AG09309 (cell line): Measurements from ENCODE around the gene PACSIN3.
"Not testable (repeated sequence)": the region's sequence is repeated elsewhere in the genome, so short reads cannot be mapped to it uniquely, and the experiment has no call there.

Experiments
- DNase-seq: peaks from one replicate; pipeline ENCODE4 v3.0.0-alpha.2; 2010; ENCODE audit warnings: low read depth
- H3K4me3 ChIP-seq: 2 replicates; pipeline ENCODE4 v1.5.1; 2011; ENCODE audit warnings: mild to moderate bottlenecking, low read depth, low read length, moderate library complexity; ENCODE audit not compliant: control insufficient read depth
- TF ChIP-seq, protein P1 (sequence below): IDR thresholded peaks from 2 replicates; pipeline ENCODE4 v1.5.1; 2011; ENCODE audit warnings: mild to moderate bottlenecking, low read depth, low read length, inconsistent platforms; ENCODE audit not compliant: insufficient read depth, control insufficient read depth; ENCODE audit errors: missing control alignments

The PACSIN3 gene

GRCh38 chr11:47212938-47213337, 26.7 kb upstream of the PACSIN3 start:
- no peak for DNase-seq
- TF ChIP-seq, protein P1, sequence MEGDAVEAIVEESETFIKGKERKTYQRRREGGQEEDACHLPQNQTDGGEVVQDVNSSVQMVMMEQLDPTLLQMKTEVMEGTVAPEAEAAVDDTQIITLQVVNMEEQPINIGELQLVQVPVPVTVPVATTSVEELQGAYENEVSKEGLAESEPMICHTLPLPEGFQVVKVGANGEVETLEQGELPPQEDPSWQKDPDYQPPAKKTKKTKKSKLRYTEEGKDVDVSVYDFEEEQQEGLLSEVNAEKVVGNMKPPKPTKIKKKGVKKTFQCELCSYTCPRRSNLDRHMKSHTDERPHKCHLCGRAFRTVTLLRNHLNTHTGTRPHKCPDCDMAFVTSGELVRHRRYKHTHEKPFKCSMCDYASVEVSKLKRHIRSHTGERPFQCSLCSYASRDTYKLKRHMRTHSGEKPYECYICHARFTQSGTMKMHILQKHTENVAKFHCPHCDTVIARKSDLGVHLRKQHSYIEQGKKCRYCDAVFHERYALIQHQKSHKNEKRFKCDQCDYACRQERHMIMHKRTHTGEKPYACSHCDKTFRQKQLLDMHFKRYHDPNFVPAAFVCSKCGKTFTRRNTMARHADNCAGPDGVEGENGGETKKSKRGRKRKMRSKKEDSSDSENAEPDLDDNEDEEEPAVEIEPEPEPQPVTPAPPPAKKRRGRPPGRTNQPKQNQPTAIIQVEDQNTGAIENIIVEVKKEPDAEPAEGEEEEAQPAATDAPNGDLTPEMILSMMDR, result no peak

DNA sequence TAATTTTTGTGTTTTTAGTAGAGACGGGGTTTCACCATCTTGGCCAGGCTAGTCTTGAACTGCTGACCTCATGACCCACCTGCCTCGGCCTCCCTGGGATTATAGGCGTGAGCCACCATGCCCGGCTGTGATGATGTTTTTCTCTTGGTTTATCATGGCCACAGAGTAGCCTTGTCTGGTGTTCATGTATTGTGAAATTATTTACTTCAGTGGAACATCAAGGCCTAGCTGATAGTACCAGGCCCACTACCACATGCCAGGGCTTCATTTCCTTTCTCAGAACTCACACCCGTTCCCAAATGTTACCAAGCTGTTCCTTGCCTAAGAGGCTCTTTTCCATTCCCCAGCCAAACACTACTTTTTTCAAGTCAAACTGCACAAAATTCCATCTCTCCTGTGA, 22.4 kb upstream of the PACSIN3 start:
- no peak for DNase-seq
- TF ChIP-seq, protein P1, result no peak
- H3K4me3 ChIP-seq, result no peak overlapping the region

More at GRCh38 chr11:47212938-47213337, 26.7 kb upstream of the PACSIN3 start:
- H3K4me3 ChIP-seq, result no peak overlapping the region

DNA sequence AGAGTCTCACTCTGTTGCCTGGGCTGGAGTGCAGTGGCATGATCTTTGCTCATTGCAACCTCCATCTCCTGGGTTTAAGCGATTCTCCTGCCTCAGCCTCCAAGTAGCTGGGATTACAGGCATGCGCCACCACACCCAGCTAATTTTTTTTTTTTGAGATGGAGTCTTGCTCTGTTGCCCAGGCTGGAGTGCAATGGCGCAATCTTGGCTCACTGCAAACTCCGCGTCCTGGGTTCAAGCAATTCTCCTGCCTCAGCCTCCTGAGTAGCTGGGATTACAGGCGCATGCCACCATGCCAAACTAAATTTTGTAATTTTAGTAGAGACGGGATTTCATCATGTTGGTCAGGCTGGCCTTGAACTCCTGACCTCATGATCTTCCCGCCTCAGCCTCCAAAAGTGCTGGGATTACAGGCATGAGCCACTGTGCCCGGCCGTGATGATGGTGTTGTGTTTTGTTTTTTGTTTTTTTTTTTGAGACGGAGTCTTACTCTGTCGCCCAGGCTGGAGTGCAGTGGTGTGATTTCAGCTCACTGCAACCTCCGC, 21.8 kb upstream of the PACSIN3 start:
- not testable (repeated sequence) for H3K4me3 ChIP-seq, DNase-seq

- no peak for DNase-seq
- TF ChIP-seq, protein P1, result no peak
- no peak overlapping the region for H3K4me3 ChIP-seq
These were observed 21.2 kb upstream of the PACSIN3 start for GRCh38 chr11:47207459-47207858.

- DNase-seq, H3K4me3 ChIP-seq: not testable (repeated sequence)
These were observed 20.3 kb upstream of the PACSIN3 start for GRCh38 chr11:47206577-47206976.

- DNase-seq, result no peak
- TF ChIP-seq, protein P1, result no peak
- H3K4me3 ChIP-seq, result no peak overlapping the region
These were observed 18.4 kb upstream of the PACSIN3 start for GRCh38 chr11:47204637-47204989.

DNA sequence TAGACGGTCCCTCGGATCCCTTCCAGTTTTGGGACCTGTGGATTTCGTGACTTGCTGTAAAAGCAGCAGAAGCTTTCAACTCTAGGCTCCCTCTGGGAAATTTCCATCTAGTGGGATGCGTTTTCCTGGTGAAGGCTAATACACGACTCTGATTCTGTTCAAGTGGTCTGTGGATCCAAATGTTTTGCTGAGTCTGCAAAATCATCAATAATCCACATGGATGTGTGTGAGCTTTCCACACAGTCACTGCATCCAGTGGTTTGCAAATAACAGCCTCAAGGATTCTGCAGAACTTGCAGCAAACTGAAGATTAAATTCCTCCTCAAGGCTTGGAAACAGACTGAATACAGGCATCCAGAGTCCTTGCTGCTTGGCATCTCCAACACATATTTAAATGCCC, 16.3 kb upstream of the PACSIN3 start:
- DNase-seq, result no peak
- H3K4me3 ChIP-seq, result no peak overlapping the region
- TF ChIP-seq, protein P1, result no peak

- DNase-seq, result no peak
- H3K4me3 ChIP-seq, result no peak overlapping the region
- TF ChIP-seq, protein P1, result no peak
These were observed 14.8 kb upstream of the PACSIN3 start for GRCh38 chr11:47201015-47201414.

DNA sequence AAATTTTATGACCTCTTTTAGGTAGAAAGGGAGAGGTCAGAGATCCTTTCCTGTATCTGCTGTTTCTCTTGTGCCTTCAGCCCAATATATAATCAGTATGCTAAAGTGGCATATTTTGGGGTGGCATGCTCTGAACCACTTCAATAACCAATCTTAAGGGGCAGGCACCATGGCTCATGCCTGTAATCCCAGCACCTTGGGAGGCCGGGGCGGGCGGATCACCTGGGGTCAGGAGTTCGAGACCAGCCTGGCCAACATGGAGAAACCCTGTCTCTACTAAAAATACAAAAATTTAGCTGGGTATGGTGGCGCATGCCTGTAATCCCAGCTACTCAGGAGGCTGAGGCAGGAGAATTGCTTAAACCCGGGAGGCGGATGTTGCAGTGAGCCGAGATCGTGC, 11.9 kb upstream of the PACSIN3 start:
- DNase-seq, H3K4me3 ChIP-seq: not testable (repeated sequence)
